Lung (tissue), 12 donors: Measurements from ENCODE around the gene ILK. TPM values are rescaled to one million over a fixed set of nuclear protein-coding genes. Genes with fewer than 3 reads are reported as not detected.

ENCODE experiments used
- ATAC-seq: fragments of 200-7000 bp; cut with Tn5 transposase; one replicate; pipeline ENCODE4 v1.9.1; 2020; ENCODE audit warnings: moderate number of reproducible peaks; ENCODE audit not compliant: insufficient read depth, low FRiP score
- DNase-seq, 3 donors: peaks; one replicate each; pipeline ENCODE4 v3.0.0-alpha.2; 2013 to 2017
- H3K27ac ChIP-seq, 2 donors: one replicate each; pipeline ENCODE4 v1.5.1; 2013; ENCODE audit warnings: mild to moderate bottlenecking in 2 of 2, moderate library complexity in 2 of 2, control low read depth in 1 of 2, inconsistent platforms in 1 of 2, low read depth in 1 of 2, low read length in 1 of 2
- H3K27me3 ChIP-seq, 3 donors: one replicate each; pipeline ENCODE4 v1.5.1; 2013; ENCODE audit warnings: low read length in 2 of 3; ENCODE audit not compliant: control insufficient read depth in 3 of 3, insufficient read depth in 3 of 3
- H3K36me3 ChIP-seq, 4 donors: one replicate each; pipeline ENCODE4 v1.5.1; 2013; ENCODE audit warnings: low read length in 4 of 4, mild to moderate bottlenecking in 1 of 4, moderate library complexity in 1 of 4; ENCODE audit not compliant: control insufficient read depth in 4 of 4, insufficient read depth in 4 of 4
- H3K4me1 ChIP-seq, 5 donors: one replicate each; pipeline ENCODE4 v1.5.1; 2013; ENCODE audit warnings: low read length in 5 of 5, mild to moderate bottlenecking in 2 of 5, moderate library complexity in 1 of 5; ENCODE audit not compliant: control insufficient read depth in 5 of 5, insufficient read depth in 5 of 5
- H3K4me3 ChIP-seq: one replicate; pipeline ENCODE4 v1.5.1; 2013; ENCODE audit warnings: mild to moderate bottlenecking, control low read depth, moderate library complexity
- H3K9ac ChIP-seq, 2 donors: one replicate each; pipeline ENCODE4 v1.5.1; 2013; ENCODE audit warnings: low read length in 2 of 2, control low read depth in 1 of 2; ENCODE audit not compliant: insufficient read depth in 1 of 2
- H3K9me3 ChIP-seq, 4 donors: one replicate each; pipeline ENCODE4 v1.5.1; 2013; ENCODE audit warnings: low read length in 3 of 4, mild to moderate bottlenecking in 1 of 4, moderate library complexity in 1 of 4; ENCODE audit not compliant: control insufficient read depth in 4 of 4, insufficient read depth in 3 of 4
- CTCF ChIP-seq: IDR thresholded peaks from 2 replicates; pipeline ENCODE4 v1.5.1; 2012; ENCODE audit warnings: mild to moderate bottlenecking; ENCODE audit errors: control extremely low read depth, extremely low read depth
- WGBS, 2 donors: extraction: QIAGEN DNeasy Blood & Tissue Kit; methylation state at CpG; one replicate each; pipeline ENCODE4 v1.1.7; 2013; 5-methylcytosine and 5-hydroxymethylcytosine counted together
- polyA plus RNA-seq, 2 donors: library from polyadenylated mRNA; stranded (reverse); fragments of 200-250 nt; gene quantifications; one replicate each; pipeline ENCODE4 v1.2.1, GENCODE V29; 2013
- total RNA-seq, 2 donors: library from RNA; depleted of rRNA in 1 of 2; stranded (reverse); fragments of >200 nt in 1 of 2; gene quantifications; one replicate each; pipeline ENCODE4 v1.2.1, GENCODE V29; 2014 to 2021
- donor health status: control.
- donor health status: control.
- donor health status: Bipolar disorder and iron deficiency.
- donor health status: healthy.
- donor health status: DM: yes; HTN: yes; CAD: no.

Gene ILK
- total and polyA plus RNA-seq, 4 donors, result 91.1 to 147 (median 136) TPM

- 72 to 90% methylated on average over 62 of the region's 62 CpGs for WGBS, 2 donors
- no peak for TF ChIP-seq CTCF
- no peak overlapping the region for H3K27ac ChIP-seq
- peaks cover 0 to 5% (median 0%) of the 10 kb centered on the region in 3 donors for H3K27me3 ChIP-seq
- DNase-seq (no peak), ATAC-seq (no peak)
- H3K4me3 ChIP-seq, result no peak overlapping the region
- H3K9ac ChIP-seq, result no peak overlapping the region
- H3K36me3 ChIP-seq, result peaks cover 0 to 2% (median 0%) of the 10 kb centered on the region in 4 donors
- no peaks in the 10 kb centered on the region for H3K9me3 ChIP-seq
- peaks cover 4 to 17% (median 7%) of the 10 kb centered on the region in 5 donors for H3K4me1 ChIP-seq
Observed at GRCh38 chr11:6570691-6571427, 32.7 kb upstream of the ILK start.

GRCh38 chr11:6571434-6572008, 32.1 kb upstream of the ILK start:
- no peak overlapping the region for H3K9ac ChIP-seq
- H3K36me3 ChIP-seq, result peaks cover 0 to 1% (median 0%) of the 10 kb centered on the region in 4 donors
- peaks cover 4 to 24% (median 7%) of the 10 kb centered on the region in 5 donors for H3K4me1 ChIP-seq
- no peaks in the 10 kb centered on the region for H3K9me3 ChIP-seq
- H3K27ac ChIP-seq, result no peak overlapping the region
- WGBS, 2 donors, result 71 to 90% methylated on average over 22 of the region's 22 CpGs
- no peak for TF ChIP-seq CTCF
- no peak overlapping the region for H3K4me3 ChIP-seq
- H3K27me3 ChIP-seq, result peaks cover 0 to 5% (median 0%) of the 10 kb centered on the region in 3 donors
- DNase-seq (no peak), ATAC-seq (no peak)

- peaks cover 0 to 5% (median 0%) of the 10 kb centered on the region in 3 donors for H3K27me3 ChIP-seq
- 76 to 85% methylated on average over 2 of the region's 2 CpGs for WGBS, 2 donors
- H3K4me1 ChIP-seq, result peaks cover 7 to 31% (median 7%) of the 10 kb centered on the region in 5 donors
- no peak overlapping the region for H3K4me3 ChIP-seq
- H3K9me3 ChIP-seq, result no peaks in the 10 kb centered on the region
- DNase-seq (peak in 1 of 3 donors; percentile 32), ATAC-seq (no peak)
- H3K9ac ChIP-seq, result no peak overlapping the region
- no peaks in the 10 kb centered on the region for H3K36me3 ChIP-seq
- H3K27ac ChIP-seq, result no peak overlapping the region
- TF ChIP-seq CTCF, result no peak
Observed at GRCh38 chr11:6572215-6572614, 31.4 kb upstream of the ILK start.
